Heart left ventricle (tissue), 13 donors: ENCODE data around the gene PPHLN1.
"Not testable (repeated sequence)": the region's sequence is repeated elsewhere in the genome, so short reads cannot be mapped to it uniquely, and the experiment has no call there.

Experiments used
- CTCF ChIP-seq, 12 donors: fragments of 200-600 bp; sonication (generic) in 4 of 12; IDR thresholded peaks; one replicate each; pipeline versions ENCODE4 v1.5.0 to v1.8.0; 2018 to 2022; ENCODE audit warnings: antibody characterized with exemption in 12 of 12, mild to moderate bottlenecking in 5 of 12
- POLR2A ChIP-seq, 2 donors: fragments of 450-650 bp; IDR thresholded peaks; one replicate each; pipeline ENCODE4 v1.6.1; 2017; ENCODE audit warnings: antibody characterized with exemption in 2 of 2, mild to moderate bottlenecking in 2 of 2, moderate library complexity in 2 of 2
- donor health status: ischemic (EF 13 %, LVEDD 7.1; RV severe dilation, severe dysfunction).
- donor health status: DM: no; HTN: yes; CAD: no.
- donor health status: DM: no; HTN: no; CAD: no.
- donor health status: ischemic (EF 25% LVEDD 6.9; RV normal size, moderate dysfunction).
- donor health status: ischemic (EF 25% LVEDD 5.7; RV mildly dilated, moderate dysfunction).
- donor health status: ischemic (EF 35%, LVEDD 5.7; RV mildly dilated, moderate dysfunction).
- donor health status: nonischemic (EF 11% LVEDD 7.7; RV severe dilation, severe dysfunction).
- donor health status: DM: yes; HTN: yes; CAD: no.
- donor health status: PGD.
- donor health status: ischemic (EF 29% LVEDD 5.4; RV normal size, mild dysfunction).
- donor health status: nonischemic (EF 23%, LVEDD 6.1; RV moderate dilation, normal function).

DNA sequence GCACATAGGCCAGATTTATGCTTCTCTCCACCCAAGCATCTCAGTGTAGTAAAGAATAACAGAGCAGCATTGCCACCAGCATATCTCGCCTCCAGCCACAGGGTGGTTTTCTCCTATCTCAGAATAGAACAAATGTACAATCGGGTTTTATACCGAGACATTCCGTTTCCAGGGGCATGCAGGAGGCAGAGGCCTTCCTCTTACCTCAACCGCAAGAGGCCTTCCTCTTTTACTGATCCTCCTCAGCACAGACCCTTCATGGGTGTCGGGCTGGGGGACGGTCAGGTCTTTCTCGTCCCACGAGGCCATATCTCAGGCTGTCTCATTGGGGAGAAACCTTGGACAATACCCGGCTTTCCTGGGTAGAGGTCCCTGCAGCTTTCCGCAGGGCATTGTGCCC is 4.1 kb downstream of the PPHLN1 start:
- not testable (repeated sequence) for TF ChIP-seq POLR2A, CTCF (IDR thresholded peaks at IDR 0.05)
